NCI-H446 treated with DMSO at 0.1 percent for 48 hours (cell line): ENCODE results near the gene SGMS1.
A peak's percentile ranks its signal among the peaks of the same experiment; 100 is the strongest.
"Not testable (repeated sequence)": the region's sequence is repeated elsewhere in the genome, so short reads cannot be mapped to it uniquely, and the experiment has no call there.

Source experiments
- DNase-seq: peaks from one replicate; lab custom pipeline; 2025; lab: John Stamatoyannopoulos, UW

The SGMS1 gene

GRCh38 chr10:50623663-50624412 lies at the start of gene SGMS1:
SGMS1 (minus strand) TSS chr10:50623956; CDS start chr10:50344114, 279,842 bp downstream.
- DNase-seq: peak; percentile 46

- not testable (repeated sequence) for DNase-seq
These were observed 48.4 kb upstream of the SGMS1 start for GRCh38 chr10:50672152-50672551.

GRCh38 chr10:50671645-50672044 lies 47.9 kb upstream of the SGMS1 start:
- DNase-seq: not testable (repeated sequence)

GRCh38 chr10:50669957-50670356 lies 46.2 kb upstream of the SGMS1 start:
- not testable (repeated sequence) for DNase-seq

- not testable (repeated sequence) for DNase-seq
These were observed 43.6 kb upstream of the SGMS1 start for GRCh38 chr10:50667353-50667752.

GRCh38 chr10:50662420-50662819 lies 38.7 kb upstream of the SGMS1 start:
- not testable (repeated sequence) for DNase-seq

- not testable (repeated sequence) for DNase-seq
These were observed 37.8 kb upstream of the SGMS1 start for GRCh38 chr10:50661563-50661962.

GRCh38 chr10:50659865-50660730 lies 36.3 kb upstream of the SGMS1 start:
- not testable (repeated sequence) for DNase-seq

GRCh38 chr10:50659016-50659864 lies 35.5 kb upstream of the SGMS1 start:
- not testable (repeated sequence) for DNase-seq

GRCh38 chr10:50658165-50658564 lies 34.4 kb upstream of the SGMS1 start:
- no peak for DNase-seq

GRCh38 chr10:50653758-50654157 lies 30.0 kb upstream of the SGMS1 start:
- no peak for DNase-seq

GRCh38 chr10:50653142-50653541 lies 29.4 kb upstream of the SGMS1 start:
- no peak for DNase-seq

- DNase-seq: no peak
These were observed 28.1 kb upstream of the SGMS1 start for GRCh38 chr10:50651808-50652207.

GRCh38 chr10:50650481-50650880 lies 26.7 kb upstream of the SGMS1 start:
- DNase-seq: no peak

- DNase-seq: no peak
These were observed 25.1 kb upstream of the SGMS1 start for GRCh38 chr10:50648935-50649227.

- no peak for DNase-seq
These were observed 24.6 kb upstream of the SGMS1 start for GRCh38 chr10:50648089-50648934.

- not testable (repeated sequence) for DNase-seq
These were observed 23.6 kb upstream of the SGMS1 start for GRCh38 chr10:50647350-50647749.

GRCh38 chr10:50645236-50645635 lies 21.5 kb upstream of the SGMS1 start:
- no peak for DNase-seq

GRCh38 chr10:50641626-50642025 lies 17.9 kb upstream of the SGMS1 start:
- DNase-seq: no peak

GRCh38 chr10:50640238-50640637 lies 16.5 kb upstream of the SGMS1 start:
- no peak for DNase-seq
